ENCODE results near the gene MAEA. TPM values are rescaled to one million over a fixed set of nuclear protein-coding genes. Genes with fewer than 3 reads are reported as not detected.

The MAEA gene
- total and polyA plus RNA-seq, 9 of the 15 experiments (the other 6 are each of a cell fraction or from before 2014, with no cell fraction given), result 2.1 to 86.5 (median 45.0) TPM

DNA sequence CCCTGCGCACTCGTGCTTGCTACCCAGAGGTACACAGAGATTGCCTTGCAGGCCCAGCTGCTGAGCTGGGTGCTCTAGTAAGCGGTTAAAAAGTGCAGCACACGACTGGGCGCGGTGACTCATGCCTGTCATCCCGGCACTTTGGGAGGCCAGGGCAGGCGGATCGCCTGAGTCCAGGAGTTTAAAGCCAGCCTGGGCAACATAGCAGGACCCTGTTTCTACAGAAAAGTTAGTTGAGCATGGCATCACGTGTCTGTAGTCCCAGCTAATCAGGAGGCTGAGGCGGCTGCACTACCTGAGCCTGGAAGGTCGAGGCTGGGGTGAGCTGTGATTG is 62.8 kb downstream of the MAEA start:
- BruUV-seq (replicated peaks), result no TSS peak
- Histone ChIP-seq H3K4me3 (no peak overlapping the region), H3K27me3 (ENCODE audit: control insufficient read depth in 2 of 2, insufficient read depth in 2 of 2, low read length in 2 of 2) (no peaks in the 10 kb centered on the region), H3K4me1 (replicated peaks in 1 of 2; ENCODE audit: control insufficient read depth in 2 of 2, insufficient read depth in 2 of 2, low read length in 2 of 2) (peaks cover 7 to 70% of the 10 kb centered on the region in 2 experiments), H4K20me1 (replicated peaks; ENCODE audit: control insufficient read depth, insufficient read depth, low read length) (peaks cover 10% of the 10 kb centered on the region; the same call in 1 of the 2 replicates), H3K4me2 (ENCODE audit: insufficient read depth, low read length) (no peak overlapping the region), H3K36me3 (ENCODE audit: control insufficient read depth, insufficient read depth, low read length) (peaks cover 46% of the 10 kb centered on the region; the same call in 2 of the 3 replicates), H3K27ac (ENCODE audit: extremely low read depth, low read depth, low read length) (no peak overlapping the region), H2AFZ (ENCODE audit: low read depth, low read length) (no peak overlapping the region), H3K9me3 (replicated peaks; ENCODE audit: control insufficient read depth, insufficient read depth, low read depth, low read length) (no peaks in the 10 kb centered on the region), H3K9ac (ENCODE audit: insufficient read depth in 1 of 2, low read depth in 2 of 2, low read length in 2 of 2) (no peak overlapping the region), H3K9me1 (ENCODE audit: control insufficient read depth, insufficient read depth, low read length) (peaks cover 4% of the 10 kb centered on the region), H3K79me2 (ENCODE audit: control insufficient read depth, insufficient read depth, low read length) (peaks cover 12% of the 10 kb centered on the region; the same call in 2 of the 3 replicates)
- no peak for FAIRE-seq
- intact Hi-C loops (cut with micrococcal nuclease), result loop anchor here (10.0 kb wide), 1 partner anchor 372 kb away; the partner anchor contains the start of genes TACC3 and TMEM129
- WGBS (ENCODE audit: insufficient coverage, low coverage, missing lambda C conversion rate), result 71% methylated on average over 12 of the region's 12 CpGs
- ATAC-seq, result no peak
- no peak for DNase-seq (ENCODE audit: extremely low read depth in 1 of 4, low spot score in 3 of 4)
- POLR2A ChIA-PET, result interaction anchor here (0.6 kb wide), 1 partner anchor 371 kb away, joined by 3 read pairs; no protein-coding TSS in a partner anchor
- in situ Hi-C loops (cut with MboI), result loop anchor here (5.0 kb wide), 2 partner anchors 220 to 275 kb away; no protein-coding TSS in a partner anchor
- CTCF ChIA-PET (ENCODE audit: low intra/inter-chr PET ratio), result interaction anchor here (1.1 to 1.4 kb wide), 2 partner anchors 222 to 374 kb away, joined by 4 to 11 read pairs; no protein-coding TSS in a partner anchor
- TF ChIP-seq HDAC6 (IDR thresholded peaks at IDR 0.05; ENCODE audit: low read depth, low read length), result no peak
- no peak for TF ChIP-seq SRF (CRISPR knock-in tag; IDR thresholded peaks at IDR 0.05)
- TF ChIP-seq TCF3 (CRISPR knock-in tag; IDR thresholded peaks at IDR 0.05), result no peak
- TF ChIP-seq, protein P1, sequence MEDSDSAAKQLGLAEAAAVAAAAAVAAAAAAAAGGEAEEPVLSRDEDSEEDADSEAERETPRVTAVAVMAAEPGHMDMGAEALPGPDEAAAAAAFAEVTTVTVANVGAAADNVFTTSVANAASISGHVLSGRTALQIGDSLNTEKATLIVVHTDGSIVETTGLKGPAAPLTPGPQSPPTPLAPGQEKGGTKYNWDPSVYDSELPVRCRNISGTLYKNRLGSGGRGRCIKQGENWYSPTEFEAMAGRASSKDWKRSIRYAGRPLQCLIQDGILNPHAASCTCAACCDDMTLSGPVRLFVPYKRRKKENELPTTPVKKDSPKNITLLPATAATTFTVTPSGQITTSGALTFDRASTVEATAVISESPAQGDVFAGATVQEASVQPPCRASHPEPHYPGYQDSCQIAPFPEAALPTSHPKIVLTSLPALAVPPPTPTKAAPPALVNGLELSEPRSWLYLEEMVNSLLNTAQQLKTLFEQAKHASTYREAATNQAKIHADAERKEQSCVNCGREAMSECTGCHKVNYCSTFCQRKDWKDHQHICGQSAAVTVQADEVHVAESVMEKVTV (CRISPR knock-in tag; IDR thresholded peaks at IDR 0.05), result no peak
- no peak for TF ChIP-seq KDM2B (CRISPR knock-in tag; IDR thresholded peaks at IDR 0.05)
- TF ChIP-seq ARID1B (IDR thresholded peaks at IDR 0.05), result no peak
- TF ChIP-seq, protein P2, sequence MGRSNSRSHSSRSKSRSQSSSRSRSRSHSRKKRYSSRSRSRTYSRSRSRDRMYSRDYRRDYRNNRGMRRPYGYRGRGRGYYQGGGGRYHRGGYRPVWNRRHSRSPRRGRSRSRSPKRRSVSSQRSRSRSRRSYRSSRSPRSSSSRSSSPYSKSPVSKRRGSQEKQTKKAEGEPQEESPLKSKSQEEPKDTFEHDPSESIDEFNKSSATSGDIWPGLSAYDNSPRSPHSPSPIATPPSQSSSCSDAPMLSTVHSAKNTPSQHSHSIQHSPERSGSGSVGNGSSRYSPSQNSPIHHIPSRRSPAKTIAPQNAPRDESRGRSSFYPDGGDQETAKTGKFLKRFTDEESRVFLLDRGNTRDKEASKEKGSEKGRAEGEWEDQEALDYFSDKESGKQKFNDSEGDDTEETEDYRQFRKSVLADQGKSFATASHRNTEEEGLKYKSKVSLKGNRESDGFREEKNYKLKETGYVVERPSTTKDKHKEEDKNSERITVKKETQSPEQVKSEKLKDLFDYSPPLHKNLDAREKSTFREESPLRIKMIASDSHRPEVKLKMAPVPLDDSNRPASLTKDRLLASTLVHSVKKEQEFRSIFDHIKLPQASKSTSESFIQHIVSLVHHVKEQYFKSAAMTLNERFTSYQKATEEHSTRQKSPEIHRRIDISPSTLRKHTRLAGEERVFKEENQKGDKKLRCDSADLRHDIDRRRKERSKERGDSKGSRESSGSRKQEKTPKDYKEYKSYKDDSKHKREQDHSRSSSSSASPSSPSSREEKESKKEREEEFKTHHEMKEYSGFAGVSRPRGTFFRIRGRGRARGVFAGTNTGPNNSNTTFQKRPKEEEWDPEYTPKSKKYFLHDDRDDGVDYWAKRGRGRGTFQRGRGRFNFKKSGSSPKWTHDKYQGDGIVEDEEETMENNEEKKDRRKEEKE (IDR thresholded peaks at IDR 0.05; ENCODE audit: borderline replicate concordance in 1 of 2, control insufficient read depth in 1 of 2, low read depth in 2 of 2, low read length in 1 of 2), result no peak
- no peak for TF ChIP-seq SMAD3 (CRISPR knock-in tag; conservative IDR thresholded peaks at IDR 0.05)
- TF ChIP-seq MCM7 (IDR thresholded peaks at IDR 0.05), result no peak
- no peak for TF ChIP-seq ZNF3 (CRISPR knock-in tag; IDR thresholded peaks at IDR 0.05)
- TF ChIP-seq, protein P3, sequence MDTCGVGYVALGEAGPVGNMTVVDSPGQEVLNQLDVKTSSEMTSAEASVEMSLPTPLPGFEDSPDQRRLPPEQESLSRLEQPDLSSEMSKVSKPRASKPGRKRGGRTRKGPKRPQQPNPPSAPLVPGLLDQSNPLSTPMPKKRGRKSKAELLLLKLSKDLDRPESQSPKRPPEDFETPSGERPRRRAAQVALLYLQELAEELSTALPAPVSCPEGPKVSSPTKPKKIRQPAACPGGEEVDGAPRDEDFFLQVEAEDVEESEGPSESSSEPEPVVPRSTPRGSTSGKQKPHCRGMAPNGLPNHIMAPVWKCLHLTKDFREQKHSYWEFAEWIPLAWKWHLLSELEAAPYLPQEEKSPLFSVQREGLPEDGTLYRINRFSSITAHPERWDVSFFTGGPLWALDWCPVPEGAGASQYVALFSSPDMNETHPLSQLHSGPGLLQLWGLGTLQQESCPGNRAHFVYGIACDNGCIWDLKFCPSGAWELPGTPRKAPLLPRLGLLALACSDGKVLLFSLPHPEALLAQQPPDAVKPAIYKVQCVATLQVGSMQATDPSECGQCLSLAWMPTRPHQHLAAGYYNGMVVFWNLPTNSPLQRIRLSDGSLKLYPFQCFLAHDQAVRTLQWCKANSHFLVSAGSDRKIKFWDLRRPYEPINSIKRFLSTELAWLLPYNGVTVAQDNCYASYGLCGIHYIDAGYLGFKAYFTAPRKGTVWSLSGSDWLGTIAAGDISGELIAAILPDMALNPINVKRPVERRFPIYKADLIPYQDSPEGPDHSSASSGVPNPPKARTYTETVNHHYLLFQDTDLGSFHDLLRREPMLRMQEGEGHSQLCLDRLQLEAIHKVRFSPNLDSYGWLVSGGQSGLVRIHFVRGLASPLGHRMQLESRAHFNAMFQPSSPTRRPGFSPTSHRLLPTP (IDR thresholded peaks at IDR 0.05; ENCODE audit: borderline replicate concordance, extremely low read depth, insufficient read length), result no peak
- TF ChIP-seq PRMT5 (CRISPR knock-in tag; IDR thresholded peaks at IDR 0.05), result no peak
- TF ChIP-seq MYC (IDR thresholded peaks at IDR 0.05; ENCODE audit: low read depth, low read length), result no peak
- no peak for TF ChIP-seq MYC (CRISPR knock-in tag; IDR thresholded peaks at IDR 0.05; ENCODE audit: borderline replicate concordance, low read depth)
